Measurements from ENCODE around the gene PSMD3.
A peak's percentile ranks its signal among the peaks of the same experiment; 100 is the strongest.

PSMD3 gene

GRCh38 chr17:40023590-40024292, 43.1 kb downstream of the PSMD3 start:
- no peak for DNase-seq

GRCh38 chr17:40024901-40025300, 44.3 kb downstream of the PSMD3 start:
- DNase-seq: no peak

- DNase-seq: no peak
These were observed 45.0 kb downstream of the PSMD3 start for GRCh38 chr17:40025559-40025958.

- DNase-seq: peak; percentile 26 to 47
These were observed 45.6 kb downstream of the PSMD3 start for GRCh38 chr17:40025991-40026815.

DNA sequence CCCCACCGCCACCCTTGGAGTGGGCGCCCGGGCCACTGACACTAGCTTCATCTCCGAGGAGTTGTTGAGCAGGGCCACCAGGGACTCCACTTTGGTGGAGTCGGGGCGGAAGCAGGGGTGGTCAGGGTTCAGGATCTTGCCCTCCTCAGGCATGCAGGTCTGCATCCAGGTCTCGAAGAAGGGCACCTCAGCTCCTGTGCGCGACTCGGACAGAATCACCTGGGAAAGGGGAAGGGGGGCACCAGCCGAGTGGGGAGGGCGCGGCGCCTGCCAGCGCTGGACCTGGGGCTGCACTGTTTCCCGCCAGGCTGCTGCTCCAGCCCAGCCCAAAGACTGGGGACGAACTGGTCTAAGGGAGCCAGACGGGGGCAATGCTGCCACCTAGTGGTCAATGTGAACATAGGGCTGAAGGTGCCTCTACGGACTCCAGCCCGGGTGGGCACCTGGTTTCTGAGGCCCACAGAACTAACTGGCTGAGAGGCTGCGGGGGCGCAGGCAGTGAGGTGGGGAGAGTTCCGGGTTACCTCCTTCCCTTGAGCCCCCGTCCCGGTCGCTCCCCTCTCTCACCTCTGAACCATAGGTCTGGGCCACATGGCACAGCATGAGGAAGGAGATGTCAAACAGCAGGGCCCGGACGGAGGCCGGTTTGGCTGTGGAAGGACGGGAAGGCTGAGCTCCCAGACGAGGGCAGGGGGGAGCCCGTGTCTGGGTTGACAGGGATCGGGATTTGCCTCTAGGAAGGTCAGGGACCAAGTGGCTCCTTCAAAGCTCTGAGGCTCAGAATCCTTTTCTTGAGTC, 46.4 kb downstream of the PSMD3 start:
- DNase-seq: peak; percentile 74 to 76

- DNase-seq: no peak
These were observed 47.0 kb downstream of the PSMD3 start for GRCh38 chr17:40027614-40028012.

DNA sequence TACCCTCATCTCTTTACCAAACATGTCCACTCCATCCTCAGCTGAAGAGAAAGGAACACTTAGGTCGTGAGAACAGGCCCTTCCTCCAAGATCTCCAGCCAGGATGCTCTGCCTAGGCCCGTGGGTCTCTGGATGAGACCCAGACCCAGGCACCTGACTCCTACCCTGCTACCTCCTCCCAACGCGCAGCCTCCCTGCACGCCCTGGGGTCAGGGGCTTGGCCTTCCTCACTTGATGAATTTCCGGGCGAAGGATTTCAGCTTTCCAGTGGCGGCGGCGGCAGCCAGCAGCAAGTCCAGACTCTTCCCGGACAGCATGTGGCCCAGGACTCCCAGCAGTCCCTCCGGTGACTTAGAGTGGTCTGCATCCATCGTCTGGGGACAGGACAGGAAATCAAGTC, 48.0 kb downstream of the PSMD3 start:
- no peak for DNase-seq

GRCh38 chr17:40031706-40032105, 51.1 kb downstream of the PSMD3 start:
- DNase-seq: no peak

DNA sequence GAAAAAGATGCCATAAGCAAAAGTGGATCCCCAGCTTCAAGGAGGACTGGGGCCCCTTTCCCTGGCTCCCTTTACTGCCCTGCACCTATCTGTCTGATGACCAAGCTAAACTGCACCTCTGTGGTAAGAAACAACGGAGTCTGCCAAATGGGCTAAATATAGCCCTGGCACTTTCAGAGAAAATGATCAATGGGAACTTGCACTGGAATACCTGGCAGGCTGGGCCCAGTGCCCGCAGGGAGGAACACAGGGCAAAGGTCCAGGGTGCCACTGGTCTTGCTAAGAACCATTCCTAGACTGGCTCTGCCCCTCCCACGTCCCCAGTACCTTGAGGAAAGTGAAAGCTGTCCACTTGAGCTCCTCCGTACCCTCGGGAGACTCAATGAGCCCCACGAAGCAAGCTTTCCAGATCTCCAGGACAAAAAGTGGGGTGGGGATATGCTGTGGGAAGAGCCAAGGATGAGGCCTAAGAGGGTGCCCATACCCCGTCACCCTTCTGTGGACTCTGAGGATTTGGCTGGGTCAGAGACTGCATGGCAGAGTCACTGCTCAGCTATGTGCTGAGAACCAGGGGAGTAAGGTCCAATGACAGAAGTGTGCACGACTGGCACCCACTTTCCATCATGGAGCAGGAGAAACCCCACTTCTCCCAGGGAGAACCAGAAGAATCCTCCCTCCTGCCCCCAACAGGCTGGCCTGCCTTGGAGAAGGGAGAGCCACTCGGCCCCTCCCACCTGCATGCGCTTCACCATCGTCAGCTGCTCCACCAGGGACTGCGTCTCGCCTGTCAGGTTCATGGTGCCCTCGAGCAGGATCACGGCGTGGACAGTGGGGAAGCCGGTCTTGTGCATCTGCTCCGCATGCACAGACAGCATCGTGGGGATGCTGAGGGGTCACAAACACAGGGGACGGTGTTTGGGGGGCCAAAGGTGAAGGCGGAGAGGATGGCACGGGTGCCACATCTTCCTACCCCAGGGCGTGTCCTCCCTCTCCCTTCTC, 52.0 kb downstream of the PSMD3 start:
- no peak for DNase-seq

- no peak for DNase-seq
These were observed 52.7 kb downstream of the PSMD3 start for GRCh38 chr17:40033339-40033738.

GRCh38 chr17:40034426-40035161, 54.0 kb downstream of the PSMD3 start:
- DNase-seq: no peak

- no peak for DNase-seq
These were observed 54.6 kb downstream of the PSMD3 start for GRCh38 chr17:40035162-40035559.

DNA sequence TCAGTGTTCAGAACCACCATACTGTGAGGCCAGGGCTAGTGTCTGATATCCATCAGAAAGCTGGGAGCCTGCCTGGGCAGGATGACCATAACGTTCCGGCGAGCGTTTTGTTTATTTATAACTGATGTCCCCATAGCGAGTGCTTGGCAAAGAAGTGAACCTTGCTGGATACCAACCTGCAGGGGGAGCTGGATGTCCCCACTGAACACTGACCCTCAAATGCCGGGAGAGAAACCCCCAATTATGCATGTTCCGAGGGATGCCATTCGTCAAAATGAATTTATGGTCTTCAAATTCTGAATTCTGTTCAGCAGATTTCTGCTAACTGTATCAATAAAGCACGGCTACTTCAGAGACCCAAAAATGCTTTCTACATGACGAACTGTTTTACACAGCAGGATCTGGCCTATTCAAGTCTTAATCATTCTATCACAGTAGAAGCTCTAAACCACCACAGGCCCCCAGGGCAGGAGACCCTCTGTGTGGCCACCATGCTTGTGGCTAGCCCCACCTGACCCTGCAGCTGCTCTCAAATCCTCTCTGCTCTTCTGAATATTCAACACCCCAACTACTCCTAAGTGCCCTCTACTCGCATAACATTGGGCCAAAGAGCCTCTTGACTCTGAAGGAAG, 58.4 kb downstream of the PSMD3 start:
- DNase-seq: no peak

DNA sequence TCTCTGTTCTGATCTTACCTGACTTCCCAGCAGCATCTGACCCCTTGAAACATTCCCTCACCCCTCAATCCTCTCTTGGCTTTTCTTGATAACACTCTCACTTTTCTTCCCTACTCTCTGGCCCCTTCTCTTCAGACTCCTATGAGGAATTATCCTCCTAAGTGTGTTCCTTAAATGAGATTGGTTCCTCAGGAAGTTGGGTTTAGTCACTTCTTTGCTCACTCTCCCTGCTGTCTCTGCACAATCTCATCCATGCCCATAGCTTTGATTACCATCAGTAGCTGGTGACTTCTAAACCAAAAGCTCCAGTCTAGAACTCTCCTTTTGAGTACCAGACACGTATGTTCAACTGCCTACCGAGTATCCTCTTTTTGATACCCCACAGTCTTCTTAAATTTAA, 60.6 kb downstream of the PSMD3 start:
- no peak for DNase-seq
